Bronchial epithelial cell (primary cell): ENCODE data around the gene RSAD1. TPM values are rescaled to one million over a fixed set of nuclear protein-coding genes. Genes with fewer than 3 reads are reported as not detected.
A peak's percentile ranks its signal among the peaks of the same experiment; 100 is the strongest.

Source experiments
- DNase-seq: peaks from one replicate; pipeline ENCODE4 v3.0.0-alpha.2; 2010; ENCODE audit warnings: low read depth
- FAIRE-seq: peaks from 2 replicates; lab custom pipeline; 2011; peaks lifted over from hg19 to GRCh38; lab: Jason Lieb, UNC
- H3K27me3 ChIP-seq: 2 replicates; pipeline ENCODE4 v1.5.1; 2011; ENCODE audit warnings: low read length; ENCODE audit not compliant: control insufficient read depth, insufficient read depth
- H3K36me3 ChIP-seq: 2 replicates; pipeline ENCODE4 v1.5.1; 2011; ENCODE audit warnings: low read length; ENCODE audit not compliant: control insufficient read depth, insufficient read depth
- H3K4me3 ChIP-seq: 2 replicates; pipeline ENCODE4 v1.5.1; 2011; ENCODE audit warnings: mild to moderate bottlenecking, low read depth, low read length, control low read depth
- total RNA-seq: library from RNA; depleted of rRNA; stranded (reverse); fragments of >200 nt; gene quantifications from 2 replicates; pipeline ENCODE4 v1.2.1, GENCODE V29; 2014
- TF ChIP-seq, protein P1 (sequence below): IDR thresholded peaks from 2 replicates; pipeline ENCODE4 v1.5.1; 2011; ENCODE audit warnings: mild to moderate bottlenecking, moderate library complexity, low read length, control low read depth, inconsistent platforms; ENCODE audit not compliant: insufficient read depth, severe bottlenecking

RSAD1 gene
- 11.5 and 14.2 TPM in 2 replicates for total RNA-seq

DNA sequence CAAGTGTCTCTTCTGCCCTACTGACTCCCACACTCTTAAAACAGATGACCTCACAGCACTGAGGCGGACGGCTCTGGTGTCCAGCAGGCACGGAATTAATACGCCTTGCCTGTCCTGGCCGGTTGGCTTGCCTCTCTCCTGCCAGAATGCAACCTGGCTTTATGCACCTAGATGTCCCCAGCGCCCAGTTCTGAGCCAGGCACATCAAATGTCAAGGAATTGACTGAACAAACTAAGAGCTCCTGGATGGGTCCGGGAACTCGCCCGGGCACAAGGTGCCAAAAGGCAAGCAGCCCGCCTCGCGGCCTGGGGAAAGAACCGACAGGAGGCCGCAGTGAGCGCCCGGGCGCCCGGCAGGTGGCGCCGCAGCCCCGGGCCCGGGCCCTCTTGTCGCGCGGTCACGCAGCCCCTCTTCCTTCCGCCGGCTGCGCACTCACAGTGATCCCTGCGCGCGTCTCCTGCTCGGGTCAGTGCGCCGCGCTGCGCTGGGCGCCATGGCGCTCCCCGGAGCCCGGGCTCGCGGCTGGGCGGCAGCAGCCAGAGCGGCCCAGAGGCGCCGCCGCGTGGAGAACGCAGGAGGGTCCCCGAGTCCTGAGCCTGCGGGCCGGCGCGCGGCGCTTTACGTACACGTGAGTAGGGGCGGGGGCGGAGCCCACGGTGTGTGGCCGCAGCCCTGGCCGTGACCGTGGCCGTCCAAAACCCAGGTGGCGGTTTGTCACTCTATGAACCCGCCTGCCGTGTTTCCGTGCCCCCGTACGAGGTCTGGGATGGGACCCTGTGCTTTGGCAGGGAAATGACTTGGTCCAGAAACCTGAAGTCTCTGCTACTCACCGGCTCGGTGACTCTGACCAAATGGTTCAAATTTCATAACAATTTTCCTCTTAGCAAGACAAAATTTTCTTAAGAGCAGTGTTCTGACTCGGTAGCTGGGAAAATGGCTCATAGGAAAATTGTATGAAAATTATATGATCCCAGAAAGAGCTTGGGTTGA lies at the start of gene RSAD1:
Gene RSAD1 (plus strand): TSS at position 470 of the 991 bp plus-strand sequence. CDS start 25 bp downstream, at position 495.
- peak within 1 kb of the TSS; percentile 48 for H3K4me3 ChIP-seq
- peaks cover 6% of the 10 kb centered on the region for H3K36me3 ChIP-seq
- FAIRE-seq (no peak), DNase-seq (peak; percentile 73)
- no peaks in the 10 kb centered on the region for H3K27me3 ChIP-seq
- TF ChIP-seq, protein P1, sequence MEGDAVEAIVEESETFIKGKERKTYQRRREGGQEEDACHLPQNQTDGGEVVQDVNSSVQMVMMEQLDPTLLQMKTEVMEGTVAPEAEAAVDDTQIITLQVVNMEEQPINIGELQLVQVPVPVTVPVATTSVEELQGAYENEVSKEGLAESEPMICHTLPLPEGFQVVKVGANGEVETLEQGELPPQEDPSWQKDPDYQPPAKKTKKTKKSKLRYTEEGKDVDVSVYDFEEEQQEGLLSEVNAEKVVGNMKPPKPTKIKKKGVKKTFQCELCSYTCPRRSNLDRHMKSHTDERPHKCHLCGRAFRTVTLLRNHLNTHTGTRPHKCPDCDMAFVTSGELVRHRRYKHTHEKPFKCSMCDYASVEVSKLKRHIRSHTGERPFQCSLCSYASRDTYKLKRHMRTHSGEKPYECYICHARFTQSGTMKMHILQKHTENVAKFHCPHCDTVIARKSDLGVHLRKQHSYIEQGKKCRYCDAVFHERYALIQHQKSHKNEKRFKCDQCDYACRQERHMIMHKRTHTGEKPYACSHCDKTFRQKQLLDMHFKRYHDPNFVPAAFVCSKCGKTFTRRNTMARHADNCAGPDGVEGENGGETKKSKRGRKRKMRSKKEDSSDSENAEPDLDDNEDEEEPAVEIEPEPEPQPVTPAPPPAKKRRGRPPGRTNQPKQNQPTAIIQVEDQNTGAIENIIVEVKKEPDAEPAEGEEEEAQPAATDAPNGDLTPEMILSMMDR, result peak; percentile 78

GRCh38 chr17:50429793-50430192 lies 48.9 kb upstream of the RSAD1 start:
- DNase-seq (no peak), FAIRE-seq (no peak)
- Histone ChIP-seq H3K27me3 (no peaks in the 10 kb centered on the region), H3K36me3 (peaks cover 2% of the 10 kb centered on the region), H3K4me3 (no peak overlapping the region)
- TF ChIP-seq, protein P1, result no peak

DNA sequence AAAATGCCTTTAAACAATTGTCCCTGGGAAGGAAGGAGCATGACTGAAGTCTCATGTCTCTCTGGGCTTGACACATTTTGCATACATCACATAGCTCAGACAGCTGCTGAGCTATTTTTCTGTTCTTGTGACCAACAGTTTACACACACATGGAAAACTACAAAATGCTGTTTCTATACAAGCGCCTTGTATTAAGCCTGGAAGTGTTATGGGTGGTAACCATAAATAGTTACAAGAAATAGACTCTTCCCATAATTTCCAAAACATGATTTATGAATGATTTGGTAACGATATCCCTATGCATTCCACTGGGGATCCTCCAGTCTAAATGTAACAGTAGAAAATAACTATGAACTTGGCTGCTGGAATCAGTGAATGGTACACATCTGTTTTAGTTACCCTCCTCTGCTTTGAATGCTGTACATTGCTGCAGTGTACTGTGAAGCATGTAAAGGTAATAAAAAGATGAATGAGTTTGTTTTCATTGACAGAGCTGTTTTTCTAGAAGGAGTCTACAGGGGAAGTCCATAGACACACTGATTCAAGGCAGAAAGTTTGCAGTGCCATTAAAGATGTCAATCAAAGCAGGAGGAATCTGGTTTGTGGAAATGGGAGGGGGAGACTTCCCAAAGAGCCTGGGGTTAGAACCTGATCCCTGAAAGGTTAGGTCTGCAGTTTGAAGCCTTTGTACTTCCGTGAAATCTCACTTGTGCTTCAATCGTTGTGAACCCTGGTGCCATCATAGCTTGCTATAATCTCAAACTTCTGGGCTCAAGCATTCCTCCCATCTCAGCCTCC lies 47.6 kb upstream of the RSAD1 start:
- no peak overlapping the region for H3K4me3 ChIP-seq
- H3K36me3 ChIP-seq, result peaks cover 2% of the 10 kb centered on the region
- no peaks in the 10 kb centered on the region for H3K27me3 ChIP-seq
- no peak for FAIRE-seq
- no peak for DNase-seq
- TF ChIP-seq, protein P1, result no peak

GRCh38 chr17:50432125-50432762 lies 46.4 kb upstream of the RSAD1 start:
- TF ChIP-seq, protein P1, result no peak
- FAIRE-seq, result no peak
- DNase-seq, result no peak
- Histone ChIP-seq H3K4me3 (no peak overlapping the region), H3K27me3 (no peaks in the 10 kb centered on the region), H3K36me3 (peaks cover 2% of the 10 kb centered on the region)

DNA sequence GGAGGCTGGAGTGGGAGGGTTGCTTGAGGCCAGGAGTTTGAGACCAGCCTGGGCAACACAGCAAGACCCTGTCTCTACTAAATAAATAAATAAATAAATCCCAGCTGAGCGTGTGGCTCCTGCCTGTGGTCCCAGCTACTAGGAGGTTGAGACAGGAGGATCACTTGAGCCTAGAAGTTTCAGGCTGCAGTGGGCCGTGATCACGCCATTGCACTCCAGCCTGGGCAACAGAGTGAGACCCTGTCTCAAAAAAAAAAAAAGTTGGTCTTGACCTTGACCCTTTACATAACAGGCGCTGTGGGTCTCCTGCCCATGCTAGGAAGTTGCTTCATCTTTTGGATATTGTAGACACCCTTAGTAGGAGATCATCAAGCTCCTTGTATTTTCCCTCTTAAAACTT lies 41.3 kb upstream of the RSAD1 start:
- FAIRE-seq, result no peak
- no peak for DNase-seq

More for the DNA sequence above, 41.3 kb upstream of the RSAD1 start:
- H3K36me3 ChIP-seq, result peaks cover 1% of the 10 kb centered on the region
- H3K27me3 ChIP-seq, result no peaks in the 10 kb centered on the region
- H3K4me3 ChIP-seq, result no peak overlapping the region
- TF ChIP-seq, protein P1, result no peak
